ENCODE measurements around the gene SSH2. TPM values are rescaled to one million over a fixed set of nuclear protein-coding genes. Genes with fewer than 3 reads are reported as not detected.

The SSH2 gene
- total and polyA plus RNA-seq, 2 donors (not counting 1 experiment from before 2014, with no cell fraction given) = 51.5 to 183 TPM

- ATAC-seq (ENCODE audit: low read depth) (no peak), DNase-seq (no peak)
- ChIA-PET POLR2A (no interaction called here), CTCF (interaction anchor here (0.7 kb wide), 1 partner anchor 203 kb away, joined by 3 read pairs; no protein-coding TSS in a partner anchor)
- no peaks in the 10 kb centered on the region for H3K27me3 Mint-ChIP-seq
- TF ChIP-seq EZH2 (IDR thresholded peaks at IDR 0.05; ENCODE audit: borderline replicate concordance, insufficient read depth, low read depth, low read length, poor library complexity, severe bottlenecking) (no peak), CTCF (IDR thresholded peaks at IDR 0.05) (no peak)
- Histone ChIP-seq H4K20me1 (ENCODE audit: control insufficient read depth, insufficient read depth, low read length, poor library complexity, severe bottlenecking) (no peaks in the 10 kb centered on the region), H3K4me2 (replicated peaks; ENCODE audit: low read depth, low read length, poor library complexity, severe bottlenecking) (no peak overlapping the region), H3K27me3 (replicated peaks in 1 of 4; ENCODE audit: control extremely low read depth in 1 of 4, control insufficient read depth in 3 of 4, insufficient read depth in 4 of 4, low read length in 3 of 4) (no peaks in the 10 kb centered on the region), H3K79me2 (ENCODE audit: control insufficient read depth, insufficient read depth, low read length) (peaks cover 20% of the 10 kb centered on the region), H3K9me3 (ENCODE audit: control extremely low read depth in 1 of 3, control insufficient read depth in 2 of 3, insufficient read depth in 1 of 3, low read length in 2 of 3) (no peaks in the 10 kb centered on the region), H3K4me3 (ENCODE audit: control extremely low read depth in 1 of 5, extremely low read depth in 1 of 5, insufficient read depth in 1 of 5, low read depth in 2 of 5, low read length in 4 of 5) (no peak overlapping the region), H3K4me1 (ENCODE audit: control insufficient read depth in 2 of 2, insufficient read depth in 2 of 2, low read length in 2 of 2) (peaks cover 3 to 5% of the 10 kb centered on the region in 2 donors), H3K27ac (ENCODE audit: low read length in 2 of 2) (no peak overlapping the region), H3K36me3 (replicated peaks in 1 of 2; ENCODE audit: control extremely low read depth in 1 of 2, control insufficient read depth in 1 of 2, extremely low read depth in 1 of 2, insufficient read depth in 2 of 2, low read length in 1 of 2) (peaks cover 2 to 3% of the 10 kb centered on the region in 2 experiments), H2AFZ (ENCODE audit: insufficient read depth, low read depth, low read length, poor library complexity, severe bottlenecking) (no peak overlapping the region), H3K9ac (ENCODE audit: low read length) (no peak overlapping the region)
- 100% methylated on average over 1 of the region's 2 CpGs for WGBS (ENCODE audit: insufficient coverage)
- no peak overlapping the region for H3K27ac Mint-ChIP-seq
- no peak overlapping the region for H3K4me3 Mint-ChIP-seq
- peaks cover 10% of the 10 kb centered on the region for H3K4me1 Mint-ChIP-seq
- intact Hi-C loops (cut with micrococcal nuclease) = no loop called here
- no peaks in the 10 kb centered on the region for H3K9me3 Mint-ChIP-seq (ENCODE audit: insufficient read depth)
These were observed 133.4 kb downstream of the SSH2 start for GRCh38 chr17:29796652-29797051.

- H2AFZ ChIP-seq (ENCODE audit: insufficient read depth, low read depth, low read length, poor library complexity, severe bottlenecking) = no peak overlapping the region
- H3K4me1 Mint-ChIP-seq = peaks cover 10% of the 10 kb centered on the region
- peaks cover 3 to 8% of the 10 kb centered on the region in 2 donors for H3K4me1 ChIP-seq (ENCODE audit: control insufficient read depth in 2 of 2, insufficient read depth in 2 of 2, low read length in 2 of 2)
- no peaks in the 10 kb centered on the region for H3K9me3 ChIP-seq (ENCODE audit: control extremely low read depth in 1 of 3, control insufficient read depth in 2 of 3, insufficient read depth in 1 of 3, low read length in 2 of 3)
- DNase-seq = no peak
- H3K4me3 Mint-ChIP-seq = no peak overlapping the region
- peaks cover 10% of the 10 kb centered on the region for H3K79me2 ChIP-seq (ENCODE audit: control insufficient read depth, insufficient read depth, low read length)
- H3K4me3 ChIP-seq (ENCODE audit: control extremely low read depth in 1 of 5, extremely low read depth in 1 of 5, insufficient read depth in 1 of 5, low read depth in 2 of 5, low read length in 4 of 5) = no peak overlapping the region
- intact Hi-C loops (cut with micrococcal nuclease) = no loop called here
- no peak overlapping the region for H3K9ac ChIP-seq (ENCODE audit: low read length)
- ATAC-seq (ENCODE audit: low read depth) = no peak
- H3K4me2 ChIP-seq (replicated peaks; ENCODE audit: low read depth, low read length, poor library complexity, severe bottlenecking) = no peak overlapping the region
- no peaks in the 10 kb centered on the region for H3K27me3 Mint-ChIP-seq
- no peaks in the 10 kb centered on the region for H3K9me3 Mint-ChIP-seq (ENCODE audit: insufficient read depth)
- ChIA-PET POLR2A (no interaction called here), CTCF (no interaction called here)
- no peak overlapping the region for H3K27ac ChIP-seq (ENCODE audit: low read length in 2 of 2)
- no peak overlapping the region for H3K27ac Mint-ChIP-seq
- WGBS (ENCODE audit: insufficient coverage) = 80% methylated on average over 1 of the region's 5 CpGs
- H3K36me3 ChIP-seq (replicated peaks in 1 of 2; ENCODE audit: control extremely low read depth in 1 of 2, control insufficient read depth in 1 of 2, extremely low read depth in 1 of 2, insufficient read depth in 2 of 2, low read length in 1 of 2) = peaks cover 2 to 4% of the 10 kb centered on the region in 2 experiments
- H4K20me1 ChIP-seq (ENCODE audit: control insufficient read depth, insufficient read depth, low read length, poor library complexity, severe bottlenecking) = no peaks in the 10 kb centered on the region
- TF ChIP-seq CTCF (IDR thresholded peaks at IDR 0.05) = no peak
- TF ChIP-seq EZH2 (IDR thresholded peaks at IDR 0.05; ENCODE audit: borderline replicate concordance, insufficient read depth, low read depth, low read length, poor library complexity, severe bottlenecking) = no peak
- no peaks in the 10 kb centered on the region for H3K27me3 ChIP-seq (replicated peaks in 1 of 4; ENCODE audit: control extremely low read depth in 1 of 4, control insufficient read depth in 3 of 4, insufficient read depth in 4 of 4, low read length in 3 of 4)
These were observed 136.5 kb downstream of the SSH2 start for GRCh38 chr17:29793501-29793900.

Data from B cell (primary cell).